Measurements from ENCODE around the gene CPNE5. TPM values are rescaled to one million over a fixed set of nuclear protein-coding genes. Genes with fewer than 3 reads are reported as not detected.

CPNE5 gene
- total and polyA plus RNA-seq, 2 of the 4 experiments (the other 2 are of a cell fraction), result 0.07 TPM; not detected in 1

GRCh38 chr6:36725581-36725980 is 113.7 kb downstream of the CPNE5 start:
- ChIA-PET POLR2A (ENCODE audit: unreplicated experiment) (no interaction called here), CTCF (interaction anchor here (3.2 kb wide), 1 partner anchor 110 kb away, joined by 15 read pairs; no protein-coding TSS in a partner anchor)
- ATAC-seq (ENCODE audit: low read depth), result no peak
- peak overlapping the region; percentile 72 for H2AK9ac ChIP-seq (replicated peaks; ENCODE audit: low read depth, low read length, poor library complexity)
- H3K27me3 ChIP-seq (ENCODE audit: control insufficient read depth, insufficient read depth, low read length), result peaks cover 7% of the 10 kb centered on the region; the same call in 1 of the 2 replicates
- no peaks in the 10 kb centered on the region for H3K9me3 ChIP-seq (ENCODE audit: control insufficient read depth, insufficient read depth, low read length)
- intact Hi-C loops (cut with micrococcal nuclease), result no loop called here
- no peak overlapping the region for H3K4me2 ChIP-seq (ENCODE audit: low read depth, low read length)
- H4K5ac ChIP-seq (ENCODE audit: low read depth, low read length), result no peak overlapping the region
- H3K79me1 ChIP-seq (ENCODE audit: low read depth in 1 of 2, low read length in 2 of 2), result no peaks in the 10 kb centered on the region
- no peak overlapping the region for H3K18ac ChIP-seq (ENCODE audit: low read depth, low read length)
- H3K9ac ChIP-seq (ENCODE audit: low read depth, low read length), result no peak overlapping the region
- no peak overlapping the region for H3K56ac ChIP-seq (ENCODE audit: extremely low read depth, insufficient read depth, low read length)
- H2AFZ ChIP-seq (replicated peaks; ENCODE audit: low read length, poor library complexity), result no peak overlapping the region
- H2BK20ac ChIP-seq (ENCODE audit: low read depth, low read length), result no peak overlapping the region
- no peak for TF ChIP-seq RCOR1 (IDR thresholded peaks at IDR 0.05; ENCODE audit: insufficient replicate concordance, low read length)
- TF ChIP-seq MAFK (IDR thresholded peaks at IDR 0.05; ENCODE audit: low read depth, low read length), result no peak
- no peak for TF ChIP-seq BHLHE40 (IDR thresholded peaks at IDR 0.05; ENCODE audit: low read depth, low read length)
- no peak for TF ChIP-seq POLR2A (IDR thresholded peaks at IDR 0.05; ENCODE audit: low read depth, low read length)
- no peak for TF ChIP-seq CHD1 (IDR thresholded peaks at IDR 0.05; ENCODE audit: low read depth, low read length)
- no peak for TF ChIP-seq NFE2L2 (IDR thresholded peaks at IDR 0.05; ENCODE audit: low read depth, low read length)
- TF ChIP-seq MAZ (IDR thresholded peaks at IDR 0.05; ENCODE audit: borderline replicate concordance, low read depth, low read length), result no peak
- no peak for TF ChIP-seq RAD21 (IDR thresholded peaks at IDR 0.05; ENCODE audit: low read length)
- no peak for TF ChIP-seq MXI1 (IDR thresholded peaks at IDR 0.05; ENCODE audit: borderline replicate concordance, low read depth, low read length)
- no peak for TF ChIP-seq FOS (IDR thresholded peaks at IDR 0.05; ENCODE audit: low read depth, low read length)
- no peak for TF ChIP-seq RFX5 (IDR thresholded peaks at IDR 0.05; ENCODE audit: low read depth, low read length)
- TF ChIP-seq SMC3 (IDR thresholded peaks at IDR 0.05; ENCODE audit: low read depth, low read length), result no peak
- TF ChIP-seq CEBPB (IDR thresholded peaks at IDR 0.05; ENCODE audit: low read depth, low read length), result no peak
- TF ChIP-seq USF2 (IDR thresholded peaks at IDR 0.05; ENCODE audit: low read depth, low read length), result no peak
- no peak for TF ChIP-seq CTCF (conservative IDR thresholded peaks at IDR 0.05; ENCODE audit: low read depth, low read length)
- no peak overlapping the region for H3K23ac ChIP-seq (ENCODE audit: low read depth, low read length)
- no peaks in the 10 kb centered on the region for H3K36me3 ChIP-seq (ENCODE audit: control insufficient read depth, insufficient read depth, low read length)
- H4K8ac ChIP-seq (ENCODE audit: low read depth in 2 of 2, low read length in 2 of 2), result no peak overlapping the region
- no peak overlapping the region for H3K4me3 ChIP-seq (ENCODE audit: insufficient read depth, low read depth, low read length)
- no peak overlapping the region for H2BK15ac ChIP-seq (ENCODE audit: low read depth, low read length)
- H3K14ac ChIP-seq (replicated peaks; ENCODE audit: low read depth, low read length), result no peak overlapping the region
- BruUV-seq (replicated peaks), result no TSS peak
- H3K4ac ChIP-seq (ENCODE audit: low read depth, low read length), result no peak overlapping the region
- in situ Hi-C loops (cut with MboI; ENCODE audit: low sequenced_read_pairs), result no loop called here
- H2AK5ac ChIP-seq (ENCODE audit: low read depth, low read length), result no peak overlapping the region; the same call in 1 of the 2 replicates
- no peak overlapping the region for H3K27ac ChIP-seq (ENCODE audit: insufficient read depth, low read length)
- no peak for DNase-seq
- no peak overlapping the region for H4K91ac ChIP-seq (ENCODE audit: insufficient read depth, low read depth, low read length)
- WGBS, 2 experiments (ENCODE audit: extremely low coverage in 2 of 2, insufficient read length in 1 of 2), result no CpG with 5 or more reads among the region's 7 CpGs
- peaks cover 5% of the 10 kb centered on the region; the same call in 1 of the 2 replicates for H4K20me1 ChIP-seq (ENCODE audit: insufficient read depth, low read length)
- no peaks in the 10 kb centered on the region for H3K9me1 ChIP-seq (ENCODE audit: insufficient read depth, low read length)
- no peak overlapping the region for H2BK120ac ChIP-seq (ENCODE audit: low read depth, low read length)
- H2BK5ac ChIP-seq (ENCODE audit: low read depth, low read length, poor library complexity, severe bottlenecking), result no peak overlapping the region
- H3K4me1 ChIP-seq (ENCODE audit: control insufficient read depth, insufficient read depth, low read length), result no peaks in the 10 kb centered on the region
- dilution Hi-C loops (cut with HindIII; ENCODE audit: low sequenced_read_pairs, unreplicated experiment), result no loop called here
